Activated CD8-positive, alpha-beta memory T cell treated with anti-CD3 and anti-CD28 coated beads for 48 hours (primary cell): ENCODE measurements around the gene GATAD2A.
"Not testable (repeated sequence)": the region's sequence is repeated elsewhere in the genome, so short reads cannot be mapped to it uniquely, and the experiment has no call there.

ENCODE experiments used
- DNase-seq, 3 experiments: peaks; one replicate each; pipeline ENCODE4 v3.0.0-alpha.2; 2020; ENCODE audit warnings: low read depth in 2 of 3, low spot score in 2 of 3

GATAD2A gene

GRCh38 chr19:19404879-19405860 lies at the start of gene GATAD2A:
GATAD2A (plus strand) TSS chr19:19405675; CDS start chr19:19465346, 59,671 bp downstream.
- peak; percentile 90 to 94 (median 90) for DNase-seq

GRCh38 chr19:19356500-19356899 lies 49.0 kb upstream of the GATAD2A start:
- DNase-seq: no peak

GRCh38 chr19:19356901-19357566 lies 48.4 kb upstream of the GATAD2A start:
- DNase-seq: no peak

GRCh38 chr19:19361075-19361594 lies 44.3 kb upstream of the GATAD2A start:
- peak; percentile 36 to 50 (median 46) for DNase-seq

- DNase-seq: no peak
Observed at GRCh38 chr19:19362075-19362474, 43.4 kb upstream of the GATAD2A start.

- DNase-seq: peak; percentile 37 to 61 (median 42)
Observed at GRCh38 chr19:19366434-19367396, 38.8 kb upstream of the GATAD2A start.

GRCh38 chr19:19368087-19368486 lies 37.4 kb upstream of the GATAD2A start:
- no peak for DNase-seq

GRCh38 chr19:19371059-19371458 lies 34.4 kb upstream of the GATAD2A start:
- DNase-seq: no peak

GRCh38 chr19:19372656-19373416 lies 32.6 kb upstream of the GATAD2A start:
- no peak for DNase-seq

- DNase-seq: no peak
Observed at GRCh38 chr19:19379527-19379926, 25.9 kb upstream of the GATAD2A start.

- not testable (repeated sequence) for DNase-seq
Observed at GRCh38 chr19:19380316-19380715, 25.2 kb upstream of the GATAD2A start.

- no peak for DNase-seq
Observed at GRCh38 chr19:19381007-19381926, 24.2 kb upstream of the GATAD2A start.

GRCh38 chr19:19382118-19382517 lies 23.4 kb upstream of the GATAD2A start:
- no peak for DNase-seq

- no peak for DNase-seq
Observed at GRCh38 chr19:19384486-19384885, 21.0 kb upstream of the GATAD2A start.

- DNase-seq: peak; percentile 98 to 100 (median 99)
Observed at GRCh38 chr19:19385131-19385895, 20.2 kb upstream of the GATAD2A start.

- DNase-seq: no peak
Observed at GRCh38 chr19:19385896-19386869, 19.3 kb upstream of the GATAD2A start.

- DNase-seq: no peak
Observed at GRCh38 chr19:19387108-19387507, 18.4 kb upstream of the GATAD2A start.
